ENCODE data around the gene SERPINA1. TPM values are rescaled to one million over a fixed set of nuclear protein-coding genes. Genes with fewer than 3 reads are reported as not detected.
A peak's percentile ranks its signal among the peaks of the same experiment; 100 is the strongest.

Gene SERPINA1
- total RNA-seq, 1 experiment from 2014 or later, result not detected

- peak; percentile 89 for DNase-seq (ENCODE audit: low spot score)
- no peak overlapping the region for H3K27ac ChIP-seq (ENCODE audit: low read depth, low read length, poor library complexity, severe bottlenecking)
- H3K36me3 ChIP-seq (ENCODE audit: insufficient read depth, low read length, poor library complexity, severe bottlenecking), result no peaks in the 10 kb centered on the region
- no peaks in the 10 kb centered on the region for H3K9me3 ChIP-seq (ENCODE audit: low read depth, low read length, poor library complexity, severe bottlenecking)
- H3K4me3 ChIP-seq (ENCODE audit: low read depth, low read length, poor library complexity, severe bottlenecking), result no peak overlapping the region
- TF ChIP-seq EZH2 (IDR thresholded peaks at IDR 0.05; ENCODE audit: borderline replicate concordance, low read depth, low read length, poor library complexity, severe bottlenecking), result no peak
- TF ChIP-seq, protein P1, sequence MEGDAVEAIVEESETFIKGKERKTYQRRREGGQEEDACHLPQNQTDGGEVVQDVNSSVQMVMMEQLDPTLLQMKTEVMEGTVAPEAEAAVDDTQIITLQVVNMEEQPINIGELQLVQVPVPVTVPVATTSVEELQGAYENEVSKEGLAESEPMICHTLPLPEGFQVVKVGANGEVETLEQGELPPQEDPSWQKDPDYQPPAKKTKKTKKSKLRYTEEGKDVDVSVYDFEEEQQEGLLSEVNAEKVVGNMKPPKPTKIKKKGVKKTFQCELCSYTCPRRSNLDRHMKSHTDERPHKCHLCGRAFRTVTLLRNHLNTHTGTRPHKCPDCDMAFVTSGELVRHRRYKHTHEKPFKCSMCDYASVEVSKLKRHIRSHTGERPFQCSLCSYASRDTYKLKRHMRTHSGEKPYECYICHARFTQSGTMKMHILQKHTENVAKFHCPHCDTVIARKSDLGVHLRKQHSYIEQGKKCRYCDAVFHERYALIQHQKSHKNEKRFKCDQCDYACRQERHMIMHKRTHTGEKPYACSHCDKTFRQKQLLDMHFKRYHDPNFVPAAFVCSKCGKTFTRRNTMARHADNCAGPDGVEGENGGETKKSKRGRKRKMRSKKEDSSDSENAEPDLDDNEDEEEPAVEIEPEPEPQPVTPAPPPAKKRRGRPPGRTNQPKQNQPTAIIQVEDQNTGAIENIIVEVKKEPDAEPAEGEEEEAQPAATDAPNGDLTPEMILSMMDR (conservative IDR thresholded peaks at IDR 0.05; ENCODE audit: low read depth, low read length), result no peak
- CTCF ChIA-PET, result no interaction called here
- BruUV-seq (replicated peaks), result no TSS peak
- POLR2A ChIA-PET (ENCODE audit: low non-redundant PET), result no interaction called here
- H3K4me1 ChIP-seq (ENCODE audit: insufficient read depth, low read length, poor library complexity, severe bottlenecking), result no peaks in the 10 kb centered on the region
- H3K27me3 ChIP-seq (replicated peaks; ENCODE audit: insufficient read depth, low read depth, low read length, poor library complexity), result no peaks in the 10 kb centered on the region
- intact Hi-C loops (cut with micrococcal nuclease; ENCODE audit: unreplicated experiment), result no loop called here
Measured at GRCh38 chr14:94342334-94342934, 46.0 kb downstream of the SERPINA1 start.

GRCh38 chr14:94341656-94342333 is 46.6 kb downstream of the SERPINA1 start:
- Histone ChIP-seq H3K36me3 (ENCODE audit: insufficient read depth, low read length, poor library complexity, severe bottlenecking) (no peaks in the 10 kb centered on the region), H3K27me3 (replicated peaks; ENCODE audit: insufficient read depth, low read depth, low read length, poor library complexity) (no peaks in the 10 kb centered on the region), H3K4me1 (ENCODE audit: insufficient read depth, low read length, poor library complexity, severe bottlenecking) (no peaks in the 10 kb centered on the region), H3K4me3 (ENCODE audit: low read depth, low read length, poor library complexity, severe bottlenecking) (no peak overlapping the region), H3K9me3 (ENCODE audit: low read depth, low read length, poor library complexity, severe bottlenecking) (no peaks in the 10 kb centered on the region), H3K27ac (ENCODE audit: low read depth, low read length, poor library complexity, severe bottlenecking) (no peak overlapping the region)
- intact Hi-C loops (cut with micrococcal nuclease; ENCODE audit: unreplicated experiment), result no loop called here
- CTCF ChIA-PET, result no interaction called here
- DNase-seq (ENCODE audit: low spot score), result no peak
- no peak for TF ChIP-seq EZH2 (IDR thresholded peaks at IDR 0.05; ENCODE audit: borderline replicate concordance, low read depth, low read length, poor library complexity, severe bottlenecking)
- TF ChIP-seq, protein P1 (conservative IDR thresholded peaks at IDR 0.05; ENCODE audit: low read depth, low read length), result no peak
- POLR2A ChIA-PET (ENCODE audit: low non-redundant PET), result interaction anchor here (0.7 kb wide), 1 partner anchor 497 kb away, joined by 3 read pairs; no protein-coding TSS in a partner anchor
- no TSS peak for BruUV-seq (replicated peaks)

DNA sequence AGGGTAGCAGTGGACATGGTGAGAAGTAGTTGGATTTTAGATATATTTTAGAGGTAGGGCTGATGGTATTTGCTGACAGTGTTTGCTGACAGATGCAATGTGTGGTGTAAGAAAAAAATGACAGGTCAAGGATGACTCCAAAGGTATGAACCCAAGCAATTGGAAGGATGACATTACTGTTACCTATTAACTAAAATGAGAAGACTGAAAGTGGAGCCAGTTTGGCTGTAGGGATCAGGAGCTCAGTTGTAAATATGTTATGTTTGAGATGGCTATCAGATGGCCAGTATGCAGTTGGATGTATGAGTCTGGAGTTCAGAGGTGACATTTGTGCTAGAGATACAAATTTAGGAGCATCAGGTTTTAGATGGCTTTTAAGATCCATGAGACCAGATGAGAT is 47.9 kb downstream of the SERPINA1 start:
- H3K27me3 ChIP-seq (replicated peaks; ENCODE audit: insufficient read depth, low read depth, low read length, poor library complexity), result no peaks in the 10 kb centered on the region
- intact Hi-C loops (cut with micrococcal nuclease; ENCODE audit: unreplicated experiment), result no loop called here
- H3K9me3 ChIP-seq (ENCODE audit: low read depth, low read length, poor library complexity, severe bottlenecking), result no peaks in the 10 kb centered on the region
- BruUV-seq (replicated peaks), result no TSS peak
- POLR2A ChIA-PET (ENCODE audit: low non-redundant PET), result no interaction called here
- no peaks in the 10 kb centered on the region for H3K4me1 ChIP-seq (ENCODE audit: insufficient read depth, low read length, poor library complexity, severe bottlenecking)
- DNase-seq (ENCODE audit: low spot score), result no peak
- TF ChIP-seq EZH2 (IDR thresholded peaks at IDR 0.05; ENCODE audit: borderline replicate concordance, low read depth, low read length, poor library complexity, severe bottlenecking), result no peak
- TF ChIP-seq, protein P1 (conservative IDR thresholded peaks at IDR 0.05; ENCODE audit: low read depth, low read length), result no peak
- H3K27ac ChIP-seq (ENCODE audit: low read depth, low read length, poor library complexity, severe bottlenecking), result no peak overlapping the region
- H3K36me3 ChIP-seq (ENCODE audit: insufficient read depth, low read length, poor library complexity, severe bottlenecking), result no peaks in the 10 kb centered on the region
- no peak overlapping the region for H3K4me3 ChIP-seq (ENCODE audit: low read depth, low read length, poor library complexity, severe bottlenecking)
- CTCF ChIA-PET, result no interaction called here
